SJSA1 (cell line): ENCODE measurements around the gene PTPRF. TPM values are rescaled to one million over a fixed set of nuclear protein-coding genes. Genes with fewer than 3 reads are reported as not detected.

Experiments
- DNase-seq, 2 experiments: peaks; one replicate each; pipeline ENCODE4 v3.0.0-alpha.2; 2015 to 2020; ENCODE audit warnings: low spot score in 2 of 2, low read depth in 1 of 2
- H3K27ac ChIP-seq: fragments of 250-450 bp; sonication (Bioruptor Pico); 2 replicates; pipeline ENCODE4 v1.5.1; 2020; ENCODE audit warnings: mild to moderate bottlenecking, moderate library complexity
- H3K27me3 ChIP-seq: fragments of 250-450 bp; sonication (Bioruptor Pico); replicated peaks from 2 replicates; pipeline ENCODE4 v1.5.1; 2020; ENCODE audit warnings: mild to moderate bottlenecking, moderate library complexity
- H3K36me3 ChIP-seq: fragments of 250-450 bp; sonication (Bioruptor Pico); 2 replicates; pipeline ENCODE4 v1.5.1; 2020; ENCODE audit warnings: mild to moderate bottlenecking
- H3K4me1 ChIP-seq: fragments of 250-450 bp; sonication (Bioruptor Pico); replicated peaks from 2 replicates; pipeline ENCODE4 v1.6.1; 2021; ENCODE audit warnings: mild to moderate bottlenecking
- H3K4me3 ChIP-seq: fragments of 250-450 bp; sonication (Bioruptor Pico); 2 replicates; pipeline ENCODE4 v1.5.1; 2020; ENCODE audit warnings: mild to moderate bottlenecking
- H3K9me3 ChIP-seq: fragments of 250-450 bp; sonication (Bioruptor Pico); replicated peaks from 2 replicates; pipeline ENCODE4 v1.5.1; 2020; ENCODE audit warnings: mild to moderate bottlenecking
- total RNA-seq: library from RNA; depleted of rRNA; stranded (reverse); fragments of >200 nt; shearing (Covaris generic); gene quantifications from 2 replicates; pipeline ENCODE4 v1.2.3, GENCODE V29; 2014

The PTPRF gene
- total RNA-seq, 1 experiment from 2014 or later = 11.0 TPM

- Histone ChIP-seq H3K9me3 (no peaks in the 10 kb centered on the region), H3K4me3 (no peak overlapping the region), H3K27ac (no peak overlapping the region), H3K36me3 (no peaks in the 10 kb centered on the region), H3K4me1 (peaks cover 10% of the 10 kb centered on the region), H3K27me3 (no peaks in the 10 kb centered on the region)
- DNase-seq = no peak
These were observed 8.3 kb upstream of the PTPRF start for GRCh38 chr1:43522431-43522775.

GRCh38 chr1:43522776-43523480 lies 7.8 kb upstream of the PTPRF start:
- Histone ChIP-seq H3K27ac (no peak overlapping the region), H3K36me3 (no peaks in the 10 kb centered on the region), H3K27me3 (no peaks in the 10 kb centered on the region), H3K9me3 (no peaks in the 10 kb centered on the region), H3K4me3 (no peak overlapping the region), H3K4me1 (peaks cover 10% of the 10 kb centered on the region)
- no peak for DNase-seq

GRCh38 chr1:43524804-43525203 lies 5.9 kb upstream of the PTPRF start:
- no peaks in the 10 kb centered on the region for H3K27me3 ChIP-seq
- DNase-seq = no peak
- H3K4me1 ChIP-seq = peaks cover 16% of the 10 kb centered on the region
- no peak overlapping the region for H3K4me3 ChIP-seq
- H3K27ac ChIP-seq = no peak overlapping the region
- H3K36me3 ChIP-seq = no peaks in the 10 kb centered on the region
- no peaks in the 10 kb centered on the region for H3K9me3 ChIP-seq

- no peak overlapping the region for H3K27ac ChIP-seq
- no peaks in the 10 kb centered on the region for H3K27me3 ChIP-seq
- H3K4me1 ChIP-seq = peaks cover 22% of the 10 kb centered on the region
- DNase-seq = peak in 1 of 2 experiments; percentile 28
- no peak overlapping the region for H3K4me3 ChIP-seq
- no peaks in the 10 kb centered on the region for H3K9me3 ChIP-seq
- no peaks in the 10 kb centered on the region for H3K36me3 ChIP-seq
These were observed 4.7 kb upstream of the PTPRF start for GRCh38 chr1:43526002-43526401.

- Histone ChIP-seq H3K9me3 (no peaks in the 10 kb centered on the region), H3K27me3 (no peaks in the 10 kb centered on the region), H3K36me3 (no peaks in the 10 kb centered on the region), H3K27ac (no peak overlapping the region), H3K4me1 (peaks cover 25% of the 10 kb centered on the region), H3K4me3 (no peak overlapping the region)
- DNase-seq = no peak
These were observed 3.4 kb upstream of the PTPRF start for GRCh38 chr1:43527111-43527878.

GRCh38 chr1:43529206-43529731 lies 1.4 kb upstream of the PTPRF start:
- Histone ChIP-seq H3K27ac (no peak overlapping the region), H3K9me3 (no peaks in the 10 kb centered on the region), H3K4me1 (peaks cover 25% of the 10 kb centered on the region), H3K36me3 (no peaks in the 10 kb centered on the region), H3K4me3 (no peak overlapping the region), H3K27me3 (no peaks in the 10 kb centered on the region)
- DNase-seq = peak; percentile 70 to 83

- Histone ChIP-seq H3K9me3 (no peaks in the 10 kb centered on the region), H3K27me3 (no peaks in the 10 kb centered on the region), H3K36me3 (no peaks in the 10 kb centered on the region), H3K4me1 (peaks cover 19% of the 10 kb centered on the region), H3K4me3 (peak overlapping the region; percentile 56), H3K27ac (no peak overlapping the region)
- DNase-seq = peak in 1 of 2 experiments; percentile 19
These were observed 623 bp downstream of the PTPRF start for GRCh38 chr1:43531107-43531905.

- Histone ChIP-seq H3K27me3 (no peaks in the 10 kb centered on the region), H3K9me3 (no peaks in the 10 kb centered on the region), H3K27ac (no peak overlapping the region), H3K36me3 (no peaks in the 10 kb centered on the region), H3K4me1 (peaks cover 19% of the 10 kb centered on the region), H3K4me3 (peak overlapping the region; percentile 56)
- DNase-seq = no peak
These were observed 1.4 kb downstream of the PTPRF start for GRCh38 chr1:43531906-43532584.

- H3K4me3 ChIP-seq = no peak overlapping the region
These were observed 2.0 kb downstream of the PTPRF start for GRCh38 chr1:43532716-43533115.

GRCh38 chr1:43533584-43533983 lies 2.9 kb downstream of the PTPRF start:
- no peaks in the 10 kb centered on the region for H3K27me3 ChIP-seq
- H3K36me3 ChIP-seq = no peaks in the 10 kb centered on the region
- no peak for DNase-seq
- H3K4me3 ChIP-seq = no peak overlapping the region
- peaks cover 19% of the 10 kb centered on the region for H3K4me1 ChIP-seq
- no peak overlapping the region for H3K27ac ChIP-seq
- no peaks in the 10 kb centered on the region for H3K9me3 ChIP-seq

More at GRCh38 chr1:43532716-43533115, 2.0 kb downstream of the PTPRF start:
- peaks cover 19% of the 10 kb centered on the region for H3K4me1 ChIP-seq
- H3K27ac ChIP-seq = no peak overlapping the region
- H3K27me3 ChIP-seq = no peaks in the 10 kb centered on the region
- DNase-seq = no peak
- H3K36me3 ChIP-seq = no peaks in the 10 kb centered on the region
- H3K9me3 ChIP-seq = no peaks in the 10 kb centered on the region

GRCh38 chr1:43534256-43534655 lies 3.6 kb downstream of the PTPRF start:
- no peak overlapping the region for H3K4me3 ChIP-seq
- H3K27me3 ChIP-seq = no peaks in the 10 kb centered on the region
- no peak overlapping the region for H3K27ac ChIP-seq
- no peaks in the 10 kb centered on the region for H3K36me3 ChIP-seq
- no peaks in the 10 kb centered on the region for H3K9me3 ChIP-seq
- H3K4me1 ChIP-seq = peaks cover 14% of the 10 kb centered on the region
- no peak for DNase-seq

GRCh38 chr1:43536196-43536863 lies 5.6 kb downstream of the PTPRF start:
- Histone ChIP-seq H3K36me3 (no peaks in the 10 kb centered on the region), H3K4me1 (peaks cover 8% of the 10 kb centered on the region), H3K27me3 (no peaks in the 10 kb centered on the region), H3K27ac (no peak overlapping the region), H3K4me3 (no peak overlapping the region), H3K9me3 (no peaks in the 10 kb centered on the region)
- DNase-seq = no peak

- H3K36me3 ChIP-seq = no peaks in the 10 kb centered on the region
These were observed 6.2 kb downstream of the PTPRF start for GRCh38 chr1:43536864-43537358.

More at GRCh38 chr1:43536864-43537358, 6.2 kb downstream of the PTPRF start:
- Histone ChIP-seq H3K27me3 (no peaks in the 10 kb centered on the region), H3K9me3 (no peaks in the 10 kb centered on the region), H3K4me3 (no peak overlapping the region), H3K4me1 (peaks cover 3% of the 10 kb centered on the region), H3K27ac (no peak overlapping the region)
- DNase-seq = no peak
